CD4-positive, CD25-positive, alpha-beta regulatory T cell (primary cell): ENCODE results near the gene CCNY. TPM values are rescaled to one million over a fixed set of nuclear protein-coding genes. Genes with fewer than 3 reads are reported as not detected.

Source experiments
- ATAC-seq, 2 donors: fragments of 150-1000 bp; cut with Tn5 transposase; one replicate each; pipeline ENCODE4 v1.10.0; 2021; ENCODE audit warnings: low read depth in 2 of 2, moderate number of reproducible peaks in 2 of 2, moderate library complexity in 1 of 2
- DNase-seq, 3 donors: peaks; one replicate each; pipeline versions ENCODE4 v3.0.0 to v3.0.0-alpha.2; 2012 to 2022; ENCODE audit warnings: mixed read lengths in 1 of 3
- H3K27ac ChIP-seq: one replicate; pipeline ENCODE4 v1.7.0; 2013; ENCODE audit warnings: mild to moderate bottlenecking, low read length; ENCODE audit not compliant: insufficient read depth, poor library complexity, severe bottlenecking
- H3K27me3 ChIP-seq: one replicate; pipeline ENCODE4 v1.7.0; 2013; ENCODE audit warnings: low read length; ENCODE audit not compliant: control insufficient read depth, insufficient read depth
- H3K36me3 ChIP-seq: one replicate; pipeline ENCODE4 v1.7.0; 2013; ENCODE audit warnings: mild to moderate bottlenecking, low read length, moderate library complexity; ENCODE audit not compliant: control insufficient read depth, insufficient read depth
- H3K4me1 ChIP-seq: 2 replicates; pipeline ENCODE4 v1.7.0; 2013; ENCODE audit warnings: mild to moderate bottlenecking, low read length; ENCODE audit not compliant: insufficient read depth, control insufficient read depth, poor library complexity, severe bottlenecking
- H3K4me3 ChIP-seq: one replicate; pipeline ENCODE4 v1.7.0; 2013; ENCODE audit warnings: low read depth, mild to moderate bottlenecking, low read length, moderate library complexity
- H3K9me3 ChIP-seq, 2 experiments: 1 replicate in 1 of 2; 2 replicates in 1 of 2; pipeline ENCODE4 v1.7.0; 2013; ENCODE audit warnings: low read length in 2 of 2, mild to moderate bottlenecking in 1 of 2, moderate library complexity in 1 of 2; ENCODE audit not compliant: control insufficient read depth in 2 of 2
- H3K27ac Mint-ChIP-seq, 3 donors: one replicate each; pipeline ENCODE4 v1.8.0; 2020 to 2022; ENCODE audit warnings: mild to moderate bottlenecking in 3 of 3, mixed read lengths in 3 of 3, moderate library complexity in 2 of 3
- H3K27me3 Mint-ChIP-seq: one replicate; pipeline ENCODE4 v1.8.0; 2022; ENCODE audit warnings: mild to moderate bottlenecking, mixed read lengths
- H3K36me3 Mint-ChIP-seq: one replicate; pipeline ENCODE4 v1.8.0; 2020; ENCODE audit warnings: mixed read lengths
- H3K4me1 Mint-ChIP-seq, 4 donors: one replicate each; pipeline ENCODE4 v1.8.0; 2020 to 2022; ENCODE audit warnings: mixed read lengths in 4 of 4, mild to moderate bottlenecking in 1 of 4
- H3K4me3 Mint-ChIP-seq, 4 donors: one replicate each; pipeline ENCODE4 v1.8.0; 2020 to 2022; ENCODE audit warnings: mild to moderate bottlenecking in 4 of 4, mixed read lengths in 4 of 4, moderate library complexity in 3 of 4
- H3K9me3 Mint-ChIP-seq, 7 donors: one replicate each; pipeline ENCODE4 v1.8.0; 2020 to 2022; ENCODE audit warnings: mixed read lengths in 7 of 7, mild to moderate bottlenecking in 3 of 7, moderate library complexity in 2 of 7
- polyA plus RNA-seq, 4 donors: library from polyadenylated mRNA; unstranded; fragments of 300-500 nt; fragmentation: Illumina TruSeq; gene quantifications; one replicate each; pipeline ENCODE4 v1.2.3, GENCODE V29; 2021
- total RNA-seq: library from RNA; stranded (reverse); gene quantifications from one replicate; pipeline ENCODE4 v1.2.3, GENCODE V29; 2022

CCNY gene
- total and polyA plus RNA-seq, 5 donors from 2014 or later, result 6.4 to 58.3 (median 13.1) TPM

- H3K9me3 ChIP-seq, result no peaks in the 10 kb centered on the region
- H3K27me3 ChIP-seq, result no peaks in the 10 kb centered on the region
- no peaks in the 10 kb centered on the region for H3K27me3 Mint-ChIP-seq
- H3K36me3 Mint-ChIP-seq, result no peaks in the 10 kb centered on the region
- DNase-seq (peak in 1 of 3 donors; percentile 60), ATAC-seq (no peak)
- peaks cover 27 to 53% (median 48%) of the 10 kb centered on the region in 4 donors for H3K4me1 Mint-ChIP-seq
- peaks cover 39% of the 10 kb centered on the region for H3K4me1 ChIP-seq
- peak overlapping the region in 2 of 3 donors; percentile 83 to 84 for H3K27ac Mint-ChIP-seq
- no peak overlapping the region for H3K27ac ChIP-seq
- no peaks in the 10 kb centered on the region for H3K9me3 Mint-ChIP-seq
- peak overlapping the region in 3 of 4 donors; percentile 9 to 59 (median 24) for H3K4me3 Mint-ChIP-seq
- no peaks in the 10 kb centered on the region for H3K36me3 ChIP-seq
- peak overlapping the region; percentile 16 for H3K4me3 ChIP-seq
Observed at GRCh38 chr10:35463105-35463867, 127.0 kb downstream of the CCNY start.

DNA sequence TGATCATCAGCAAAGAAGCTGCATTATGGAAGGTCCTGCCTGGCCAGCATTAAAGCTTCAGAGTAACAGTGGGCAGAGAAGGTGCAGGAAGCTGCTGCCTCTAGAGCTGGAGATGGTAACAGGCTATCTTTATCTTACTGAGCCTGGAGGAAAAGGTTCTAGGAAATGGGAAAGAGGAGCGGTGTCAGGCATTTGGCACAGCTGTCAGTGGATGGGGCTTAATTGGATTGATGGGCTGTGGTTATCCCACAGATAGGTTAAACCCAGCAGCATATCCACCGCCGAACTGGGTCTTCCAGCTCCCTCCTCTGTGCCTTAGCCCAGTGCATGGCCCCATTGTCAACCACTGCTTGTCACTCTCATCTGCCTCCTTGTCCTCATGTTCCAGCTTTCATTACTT lies 127.6 kb downstream of the CCNY start:
- H3K4me1 ChIP-seq, result peaks cover 33% of the 10 kb centered on the region
- H3K4me3 Mint-ChIP-seq, result peak overlapping the region in 1 of 4 donors; percentile 9
- DNase-seq, result no peak
- peaks cover 27 to 53% (median 48%) of the 10 kb centered on the region in 4 donors for H3K4me1 Mint-ChIP-seq
- H3K27me3 Mint-ChIP-seq, result no peaks in the 10 kb centered on the region
- no peaks in the 10 kb centered on the region for H3K27me3 ChIP-seq
- H3K4me3 ChIP-seq, result peak overlapping the region; percentile 16
- H3K36me3 Mint-ChIP-seq, result no peaks in the 10 kb centered on the region
- no peaks in the 10 kb centered on the region for H3K9me3 Mint-ChIP-seq
- no peak overlapping the region for H3K27ac ChIP-seq
- no peaks in the 10 kb centered on the region for H3K36me3 ChIP-seq
- H3K9me3 ChIP-seq, result no peaks in the 10 kb centered on the region
- no peak overlapping the region for H3K27ac Mint-ChIP-seq
- ATAC-seq, result no peak

DNA sequence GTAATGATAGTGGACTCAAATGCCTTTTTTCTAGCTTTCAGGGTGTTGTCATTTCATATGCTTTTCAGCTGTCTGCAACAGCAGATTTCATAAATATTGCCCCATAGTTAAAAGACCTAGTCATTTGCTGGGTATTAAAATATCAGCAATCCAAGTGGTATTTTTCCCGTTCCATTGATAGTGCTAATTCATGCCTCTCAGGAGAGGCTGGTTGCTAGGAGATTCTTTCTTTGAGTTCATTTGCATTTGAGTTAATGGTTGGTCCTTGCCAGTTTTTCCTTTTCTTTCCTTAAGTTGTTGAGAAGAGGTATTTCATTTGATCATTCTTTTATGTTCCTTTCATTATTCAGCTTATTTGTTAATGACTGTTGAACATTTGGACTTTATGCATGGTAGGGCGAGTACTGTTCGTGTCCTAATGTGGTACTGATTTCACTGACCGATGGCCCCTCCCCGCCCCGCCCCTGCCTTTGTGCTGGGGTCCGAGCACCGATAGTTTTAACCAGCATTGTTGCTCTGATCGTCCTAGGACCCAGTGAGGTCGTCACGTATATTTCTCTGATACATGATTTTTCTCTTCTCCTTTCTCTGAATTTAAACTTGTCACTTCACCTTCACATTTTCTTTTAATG lies 128.6 kb downstream of the CCNY start:
- Mint-ChIP-seq H3K27me3 (no peaks in the 10 kb centered on the region), H3K36me3 (no peaks in the 10 kb centered on the region), H3K9me3 (no peaks in the 10 kb centered on the region), H3K27ac (no peak overlapping the region), H3K4me3 (no peak overlapping the region), H3K4me1 (peaks cover 21 to 51% (median 45%) of the 10 kb centered on the region in 4 donors)
- no peak for DNase-seq
- Histone ChIP-seq H3K27me3 (no peaks in the 10 kb centered on the region), H3K9me3 (no peaks in the 10 kb centered on the region), H3K4me3 (no peak overlapping the region), H3K36me3 (no peaks in the 10 kb centered on the region), H3K4me1 (peaks cover 23% of the 10 kb centered on the region), H3K27ac (no peak overlapping the region)
- no peak for ATAC-seq

- Mint-ChIP-seq H3K27ac (no peak overlapping the region), H3K36me3 (peaks cover 4% of the 10 kb centered on the region), H3K4me3 (no peak overlapping the region), H3K4me1 (peaks cover 14 to 51% (median 42%) of the 10 kb centered on the region in 4 donors), H3K9me3 (peaks cover 0 to 3% (median 0%) of the 10 kb centered on the region in 7 donors), H3K27me3 (no peaks in the 10 kb centered on the region)
- no peaks in the 10 kb centered on the region for H3K9me3 ChIP-seq
- ATAC-seq (no peak), DNase-seq (no peak)
- no peak overlapping the region for H3K4me3 ChIP-seq
- no peaks in the 10 kb centered on the region for H3K27me3 ChIP-seq
- no peaks in the 10 kb centered on the region for H3K36me3 ChIP-seq
- peaks cover 19% of the 10 kb centered on the region for H3K4me1 ChIP-seq
- H3K27ac ChIP-seq, result no peak overlapping the region
Observed at GRCh38 chr10:35465673-35466072, 129.4 kb downstream of the CCNY start.

DNA sequence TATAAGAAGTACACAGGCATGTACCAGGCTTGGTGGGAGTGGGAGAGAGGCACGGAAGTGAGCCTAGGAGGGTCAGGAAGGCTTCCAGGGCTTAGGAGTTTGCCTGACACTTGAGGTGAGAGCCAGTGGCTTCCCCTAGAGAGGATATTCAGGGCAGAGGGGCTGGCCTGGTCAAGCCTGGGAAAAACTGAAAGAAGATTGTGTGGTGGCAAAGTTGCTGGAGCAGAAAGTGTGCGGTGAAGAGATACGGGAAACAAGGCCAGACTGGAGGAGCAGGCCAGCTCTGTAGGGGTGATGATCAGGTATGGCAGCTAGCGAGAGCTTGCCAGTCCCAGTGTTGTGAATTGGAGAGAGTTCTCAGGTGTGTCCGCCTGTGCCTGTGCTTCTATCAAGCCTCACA lies 129.9 kb downstream of the CCNY start:
- Histone ChIP-seq H3K36me3 (no peaks in the 10 kb centered on the region), H3K27ac (no peak overlapping the region), H3K4me3 (no peak overlapping the region), H3K4me1 (peaks cover 18% of the 10 kb centered on the region), H3K9me3 (no peaks in the 10 kb centered on the region), H3K27me3 (no peaks in the 10 kb centered on the region)
- Mint-ChIP-seq H3K27ac (no peak overlapping the region), H3K4me3 (no peak overlapping the region), H3K9me3 (peaks cover 0 to 3% (median 0%) of the 10 kb centered on the region in 7 donors), H3K4me1 (peaks cover 14 to 51% (median 39%) of the 10 kb centered on the region in 4 donors), H3K36me3 (peaks cover 4% of the 10 kb centered on the region), H3K27me3 (no peaks in the 10 kb centered on the region)
- ATAC-seq, result no peak
- no peak for DNase-seq

- Histone ChIP-seq H3K36me3 (no peaks in the 10 kb centered on the region), H3K27ac (no peak overlapping the region), H3K9me3 (no peaks in the 10 kb centered on the region), H3K4me1 (peaks cover 14% of the 10 kb centered on the region), H3K27me3 (no peaks in the 10 kb centered on the region), H3K4me3 (no peak overlapping the region)
- Mint-ChIP-seq H3K9me3 (peaks cover 0 to 3% (median 0%) of the 10 kb centered on the region in 7 donors), H3K36me3 (peaks cover 4% of the 10 kb centered on the region), H3K4me1 (peaks cover 14 to 51% (median 37%) of the 10 kb centered on the region in 4 donors), H3K27me3 (no peaks in the 10 kb centered on the region), H3K4me3 (no peak overlapping the region), H3K27ac (no peak overlapping the region)
- ATAC-seq (no peak), DNase-seq (no peak)
Observed at GRCh38 chr10:35466661-35467060, 130.4 kb downstream of the CCNY start.

GRCh38 chr10:35467186-35467585 lies 130.9 kb downstream of the CCNY start:
- ATAC-seq, result no peak

More at GRCh38 chr10:35467186-35467585, 130.9 kb downstream of the CCNY start:
- no peak for DNase-seq
- Histone ChIP-seq H3K36me3 (no peaks in the 10 kb centered on the region), H3K9me3 (no peaks in the 10 kb centered on the region), H3K27me3 (no peaks in the 10 kb centered on the region), H3K4me3 (no peak overlapping the region), H3K4me1 (peaks cover 10% of the 10 kb centered on the region), H3K27ac (no peak overlapping the region)
- Mint-ChIP-seq H3K27me3 (no peaks in the 10 kb centered on the region), H3K4me1 (peaks cover 14 to 53% (median 37%) of the 10 kb centered on the region in 4 donors), H3K9me3 (peaks cover 0 to 3% (median 0%) of the 10 kb centered on the region in 7 donors), H3K27ac (no peak overlapping the region), H3K4me3 (no peak overlapping the region), H3K36me3 (peaks cover 4% of the 10 kb centered on the region)
